ENCODE data around the gene SBNO2. TPM values are rescaled to one million over a fixed set of nuclear protein-coding genes. Genes with fewer than 3 reads are reported as not detected.

SBNO2 gene
- total and polyA plus RNA-seq, 12 donors = 12.6 to 61.3 (median 16.1) TPM

- DNase-seq = no peak
- no peak for ATAC-seq
- no peak for TF ChIP-seq CTCF (IDR thresholded peaks at IDR 0.05)
- Histone ChIP-seq H3K4me1 (peaks cover 7 to 35% (median 29%) of the 10 kb centered on the region in 9 donors), H3K27ac (no peak overlapping the region), H3K36me3 (peaks cover 0 to 87% (median 7%) of the 10 kb centered on the region in 9 donors), H3K27me3 (no peaks in the 10 kb centered on the region), H3K4me3 (no peak overlapping the region), H3K9me3 (no peaks in the 10 kb centered on the region)
- intact Hi-C loops (cut with DNase I) = loop anchor here in 1 of 10 donors (2.0 kb wide), 1 partner anchor 39 kb away; no protein-coding TSS in a partner anchor
- WGBS, 2 donors = 91 to 92% methylated on average over 12 to 15 of the region's 15 CpGs
Observed at GRCh38 chr19:1147934-1148549, 26.0 kb downstream of the SBNO2 start.

GRCh38 chr19:1146858-1147780 is 26.9 kb downstream of the SBNO2 start:
- no peaks in the 10 kb centered on the region for H3K9me3 ChIP-seq
- H3K4me1 ChIP-seq = peaks cover 6 to 26% (median 20%) of the 10 kb centered on the region in 9 donors
- no peak for TF ChIP-seq CTCF (IDR thresholded peaks at IDR 0.05)
- intact Hi-C loops (cut with DNase I) = no loop called here
- WGBS, 2 donors = 88 to 89% methylated on average over 38 of the region's 38 CpGs
- DNase-seq = no peak
- ATAC-seq = no peak
- H3K27ac ChIP-seq = no peak overlapping the region
- H3K4me3 ChIP-seq = no peak overlapping the region
- H3K27me3 ChIP-seq = no peaks in the 10 kb centered on the region
- H3K36me3 ChIP-seq = peaks cover 0 to 87% (median 7%) of the 10 kb centered on the region in 9 donors

GRCh38 chr19:1146412-1146699 is 27.7 kb downstream of the SBNO2 start:
- Histone ChIP-seq H3K27me3 (no peaks in the 10 kb centered on the region), H3K9me3 (no peaks in the 10 kb centered on the region), H3K36me3 (peaks cover 0 to 82% (median 7%) of the 10 kb centered on the region in 9 donors), H3K4me3 (no peak overlapping the region), H3K4me1 (peaks cover 0 to 18% (median 12%) of the 10 kb centered on the region in 9 donors), H3K27ac (no peak overlapping the region)
- WGBS, 2 donors = 93 to 94% methylated on average over 13 of the region's 13 CpGs
- no peak for TF ChIP-seq CTCF (IDR thresholded peaks at IDR 0.05)
- no peak for ATAC-seq
- intact Hi-C loops (cut with DNase I) = no loop called here
- DNase-seq = no peak

- no peaks in the 10 kb centered on the region for H3K9me3 ChIP-seq
- no peak overlapping the region for H3K4me3 ChIP-seq
- DNase-seq (no peak), ATAC-seq (peak in 1 of 8 donors; percentile 3)
- TF ChIP-seq CTCF (IDR thresholded peaks at IDR 0.05) = no peak
- intact Hi-C loops (cut with DNase I) = no loop called here
- H3K36me3 ChIP-seq = peaks cover 0 to 77% (median 7%) of the 10 kb centered on the region in 9 donors
- WGBS, 2 donors = 94 to 96% methylated on average over 26 of the region's 26 CpGs
- no peak overlapping the region for H3K27ac ChIP-seq
- no peaks in the 10 kb centered on the region for H3K27me3 ChIP-seq
- peaks cover 0 to 13% (median 7%) of the 10 kb centered on the region in 9 donors for H3K4me1 ChIP-seq
Observed at GRCh38 chr19:1145635-1146411, 28.2 kb downstream of the SBNO2 start.

Measured in heart right ventricle (tissue), 16 donors.